Measurements from ENCODE around the gene DPYSL4. TPM values are rescaled to one million over a fixed set of nuclear protein-coding genes. Genes with fewer than 3 reads are reported as not detected.

The DPYSL4 gene
- total RNA-seq, 1 donor from 2014 or later, result 43.6 TPM

DNA sequence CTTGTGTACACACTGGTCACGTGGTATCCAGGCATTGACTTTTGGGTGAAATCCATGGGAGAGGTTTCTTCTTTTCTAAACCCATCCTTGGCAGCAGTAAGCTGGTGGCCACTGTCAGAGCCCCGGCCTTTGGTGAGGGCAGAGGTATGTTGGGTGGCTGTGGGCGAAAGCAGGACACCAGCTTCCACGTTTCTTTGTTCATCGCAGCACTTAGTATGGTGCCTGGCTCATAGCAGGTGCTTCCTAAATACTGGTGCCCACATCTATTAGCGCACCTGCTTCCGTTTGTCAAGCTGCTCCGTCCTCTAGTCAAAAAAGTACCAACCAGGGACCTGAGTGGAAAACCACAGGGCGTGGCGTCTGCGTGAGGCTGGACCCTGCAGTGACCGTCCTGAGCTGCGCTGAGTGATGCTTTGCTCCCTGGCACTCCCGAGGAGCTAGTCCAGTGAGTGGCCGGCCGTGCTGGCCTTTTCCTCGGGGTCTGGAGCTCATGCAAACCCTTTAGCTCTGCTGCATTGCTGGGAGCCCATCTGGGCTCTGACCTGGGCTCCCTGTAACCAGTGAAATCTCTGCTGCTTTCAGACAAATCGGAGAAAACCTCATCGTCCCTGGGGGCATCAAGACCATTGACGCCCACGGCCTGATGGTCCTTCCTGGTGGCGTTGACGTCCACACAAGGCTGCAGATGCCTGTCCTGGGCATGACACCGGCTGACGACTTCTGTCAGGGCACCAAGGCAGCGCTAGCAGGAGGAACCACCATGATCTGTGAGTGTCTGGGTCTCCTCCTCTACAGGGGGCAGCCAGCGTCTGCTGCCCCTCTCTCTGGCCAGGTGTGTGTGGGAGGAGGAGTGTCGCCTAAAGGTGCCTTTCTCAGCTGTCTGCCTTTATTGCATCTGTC is 5.6 kb downstream of the DPYSL4 start:
- DNase-seq (ENCODE audit: low spot score in 2 of 2) (no peak), FAIRE-seq (no peak)

- FAIRE-seq (no peak), DNase-seq (ENCODE audit: low spot score in 2 of 2) (no peak)
Measured at GRCh38 chr10:132192991-132193665, 6.4 kb downstream of the DPYSL4 start.

- FAIRE-seq, result no peak
- DNase-seq (ENCODE audit: low spot score in 2 of 2), result no peak
Measured at GRCh38 chr10:132193907-132194552, 7.3 kb downstream of the DPYSL4 start.

DNA sequence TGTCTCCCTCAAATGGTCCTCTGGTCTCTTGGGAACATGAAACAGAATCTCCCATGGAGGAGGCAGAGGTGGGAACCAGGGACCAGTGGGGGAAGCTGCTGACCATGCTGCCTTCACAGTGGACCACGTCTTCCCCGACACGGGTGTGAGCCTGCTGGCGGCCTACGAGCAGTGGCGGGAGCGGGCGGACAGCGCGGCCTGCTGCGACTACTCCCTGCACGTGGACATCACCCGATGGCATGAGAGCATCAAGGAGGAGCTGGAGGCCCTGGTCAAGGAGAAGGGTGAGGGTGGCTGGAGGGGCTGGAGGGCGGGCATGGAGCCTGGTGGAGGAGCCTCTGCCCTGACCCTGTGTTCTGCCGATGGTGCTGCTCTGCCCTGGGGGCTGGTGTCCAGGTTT is 8.0 kb downstream of the DPYSL4 start:
- FAIRE-seq, result no peak
- DNase-seq (ENCODE audit: low spot score in 2 of 2), result no peak

- DNase-seq (ENCODE audit: low spot score in 2 of 2) (no peak), FAIRE-seq (no peak)
Measured at GRCh38 chr10:132195366-132196075, 8.8 kb downstream of the DPYSL4 start.

DNA sequence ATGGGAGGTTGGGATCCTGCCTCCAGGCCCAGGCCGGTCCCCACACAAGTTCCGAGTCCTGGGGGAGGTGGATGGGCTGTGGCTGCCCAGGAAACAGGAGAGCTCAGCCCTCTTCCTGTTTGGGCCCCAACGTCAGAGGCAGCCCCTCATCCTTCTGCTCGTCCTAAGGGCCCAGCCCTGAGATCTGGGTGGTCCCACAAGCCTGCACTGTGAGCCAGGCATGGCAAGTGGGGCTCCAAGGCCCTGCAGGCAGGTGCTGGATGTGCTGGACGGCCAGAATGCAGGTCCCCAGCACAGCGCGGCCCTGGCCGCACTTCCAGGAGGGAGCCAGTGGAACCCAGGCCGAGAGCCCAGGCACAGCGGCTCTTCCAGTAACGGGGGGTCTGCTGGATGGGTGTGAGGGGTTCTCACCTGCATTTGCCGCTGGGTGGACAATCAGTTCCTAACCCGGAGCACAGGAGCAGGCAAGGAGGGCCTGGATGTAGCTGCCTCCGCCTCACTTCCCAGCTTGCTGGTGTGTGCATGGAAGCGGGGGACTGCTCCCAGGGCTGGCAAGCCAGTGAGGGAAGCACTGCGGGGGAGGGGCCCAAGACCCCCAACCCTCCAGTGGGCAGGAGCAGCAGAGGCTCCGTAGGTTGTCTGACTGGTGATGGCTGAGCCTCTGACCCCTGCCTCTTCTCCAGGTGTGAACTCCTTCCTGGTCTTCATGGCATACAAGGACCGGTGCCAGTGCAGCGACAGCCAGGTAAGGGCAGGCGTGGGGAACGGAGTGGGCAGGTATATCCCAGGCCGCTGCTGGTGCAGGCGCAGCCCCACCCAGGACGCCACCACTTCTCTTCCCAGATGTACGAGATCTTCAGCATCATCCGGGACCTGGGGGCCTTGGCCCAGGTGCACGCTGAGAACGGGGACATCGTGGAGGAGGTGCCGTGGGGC is 9.7 kb downstream of the DPYSL4 start:
- DNase-seq (ENCODE audit: low spot score in 2 of 2) (no peak), FAIRE-seq (no peak)

DNA sequence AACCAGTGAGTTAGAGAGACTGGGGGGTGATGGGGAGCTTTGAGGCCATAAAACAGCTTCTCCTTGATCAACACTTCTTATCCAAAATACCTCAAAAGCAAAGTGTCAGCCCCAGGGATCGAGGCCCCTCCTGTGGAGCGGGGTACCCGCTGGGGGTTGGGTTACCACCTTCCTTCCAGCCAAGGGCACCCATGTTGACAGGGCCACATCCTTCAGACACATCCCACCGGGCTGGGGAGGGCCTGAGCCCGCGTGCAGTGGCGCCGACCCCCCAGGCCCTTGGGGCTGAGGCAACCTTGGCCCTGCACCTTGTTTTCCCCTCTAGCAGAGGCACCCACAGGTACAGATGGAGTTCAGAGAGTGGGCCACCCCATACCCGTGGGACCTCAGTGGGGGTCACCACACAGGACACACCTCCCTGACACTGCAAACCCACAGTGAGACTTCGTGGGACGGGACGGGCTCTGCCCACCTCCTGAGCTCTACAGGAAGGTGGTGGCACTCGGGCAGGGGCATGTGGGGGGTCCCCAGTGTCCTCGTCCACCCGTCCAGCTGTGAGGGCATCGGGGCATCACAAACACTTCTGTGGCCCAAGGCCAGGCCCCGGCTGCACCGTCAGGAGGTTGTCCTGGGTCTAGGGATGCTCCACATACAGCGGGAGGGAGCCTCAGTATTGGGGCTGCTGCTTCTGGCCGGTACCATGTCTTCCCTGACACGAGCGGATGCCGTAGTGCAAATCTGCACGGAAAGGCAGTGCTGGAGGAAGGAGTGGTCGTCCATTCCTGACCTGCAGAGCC is 10.7 kb downstream of the DPYSL4 start:
- FAIRE-seq (no peak), DNase-seq (ENCODE audit: low spot score in 2 of 2) (no peak)

DNA sequence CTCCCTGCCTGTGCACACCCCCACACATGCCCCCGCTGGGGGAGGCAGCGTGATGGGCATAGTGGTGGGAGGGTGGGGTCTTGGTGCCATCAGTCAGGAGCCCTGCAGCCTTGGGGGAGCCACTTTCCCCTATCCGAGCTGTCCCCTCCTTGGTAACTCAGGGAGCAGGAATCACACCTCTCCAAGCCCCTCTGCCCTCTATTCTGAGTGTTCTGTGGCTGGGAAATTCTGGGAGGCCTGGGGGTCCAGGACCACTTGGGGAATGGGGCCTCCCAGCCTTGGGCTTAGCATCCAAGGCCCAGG is 11.3 kb downstream of the DPYSL4 start:
- no peak for DNase-seq (ENCODE audit: low spot score in 2 of 2)
- FAIRE-seq, result no peak

- FAIRE-seq, result no peak
- DNase-seq (ENCODE audit: low spot score in 2 of 2), result no peak
Measured at GRCh38 chr10:132198381-132199181, 11.8 kb downstream of the DPYSL4 start.

GRCh38 chr10:132199268-132199853 is 12.6 kb downstream of the DPYSL4 start:
- FAIRE-seq, result no peak

DNA sequence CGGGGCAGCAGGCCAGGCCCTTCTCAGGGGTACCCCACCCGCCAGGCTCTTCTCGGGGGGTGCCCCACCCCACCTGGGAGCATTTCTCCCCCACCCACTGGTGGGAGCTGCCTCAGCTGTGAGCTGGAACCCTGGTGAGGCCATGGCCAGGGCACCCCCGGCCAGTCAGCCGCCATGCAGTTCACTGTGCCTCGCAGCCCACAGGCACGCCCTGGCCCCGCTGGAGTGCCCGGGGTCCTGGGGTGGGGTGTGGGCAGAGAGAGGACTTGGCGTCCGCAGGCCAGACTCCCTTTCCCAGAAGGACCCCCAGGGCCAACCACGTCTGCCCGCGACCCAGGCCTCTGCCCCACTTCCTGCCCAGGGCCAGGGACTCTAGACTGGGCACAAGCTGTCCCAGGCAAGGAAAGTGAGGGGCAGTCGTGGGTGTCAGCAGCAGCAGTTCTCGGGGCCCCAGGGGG is 13.1 kb downstream of the DPYSL4 start:
- no peak for DNase-seq (ENCODE audit: low spot score in 2 of 2)
- FAIRE-seq, result no peak

More at GRCh38 chr10:132199268-132199853, 12.6 kb downstream of the DPYSL4 start:
- no peak for DNase-seq (ENCODE audit: low spot score in 2 of 2)

- DNase-seq (ENCODE audit: low spot score in 2 of 2) (no peak), FAIRE-seq (no peak)
Measured at GRCh38 chr10:132200344-132201110, 13.8 kb downstream of the DPYSL4 start.

DNA sequence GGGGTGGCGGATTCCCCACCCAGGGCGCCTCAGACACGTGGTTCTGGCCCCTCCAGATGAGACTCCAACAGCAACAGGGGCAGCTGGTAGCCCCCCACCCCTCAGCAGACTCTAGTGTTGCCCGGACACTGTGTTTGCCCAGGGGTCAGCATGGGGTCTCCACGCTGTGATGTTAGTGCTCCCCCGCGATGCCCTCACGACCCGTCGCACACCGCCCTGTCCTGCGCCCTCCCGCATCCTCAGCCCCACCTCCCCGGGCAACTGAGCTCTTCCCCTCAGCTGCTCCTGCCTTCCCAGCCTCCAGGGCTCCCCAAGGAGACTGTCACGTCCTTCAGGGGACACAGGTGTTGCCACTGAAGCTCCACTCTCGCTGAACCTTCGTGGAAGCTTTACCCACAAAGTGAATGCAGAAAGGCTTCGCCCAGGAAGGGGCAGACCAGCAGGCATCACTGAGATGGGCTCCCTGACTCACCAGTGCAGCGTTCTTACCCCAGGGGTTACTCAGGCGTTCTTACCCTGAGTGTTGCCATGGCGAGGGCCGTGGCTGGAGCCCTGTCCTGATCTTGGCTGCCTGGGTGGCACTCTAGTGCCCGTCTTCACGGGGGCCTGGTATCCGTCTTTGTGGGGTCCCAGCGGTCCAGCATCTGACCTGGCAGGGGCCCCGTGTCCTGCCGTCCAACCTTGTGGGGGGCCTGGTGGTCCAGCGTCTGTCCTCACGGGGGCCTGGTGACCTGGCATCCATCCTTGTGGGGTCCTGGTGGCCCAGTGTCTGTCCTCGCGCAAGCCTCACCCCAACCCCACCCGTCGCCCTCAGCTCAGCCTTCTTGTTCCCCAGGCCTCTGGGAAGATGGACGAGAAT is 14.6 kb downstream of the DPYSL4 start:
- DNase-seq (ENCODE audit: low spot score in 2 of 2) (no peak), FAIRE-seq (no peak)

- FAIRE-seq (no peak), DNase-seq (ENCODE audit: low spot score in 2 of 2) (no peak)
Measured at GRCh38 chr10:132202070-132202970, 15.6 kb downstream of the DPYSL4 start.
